ENCODE results near the gene KCNB1.

KCNB1 gene

DNA sequence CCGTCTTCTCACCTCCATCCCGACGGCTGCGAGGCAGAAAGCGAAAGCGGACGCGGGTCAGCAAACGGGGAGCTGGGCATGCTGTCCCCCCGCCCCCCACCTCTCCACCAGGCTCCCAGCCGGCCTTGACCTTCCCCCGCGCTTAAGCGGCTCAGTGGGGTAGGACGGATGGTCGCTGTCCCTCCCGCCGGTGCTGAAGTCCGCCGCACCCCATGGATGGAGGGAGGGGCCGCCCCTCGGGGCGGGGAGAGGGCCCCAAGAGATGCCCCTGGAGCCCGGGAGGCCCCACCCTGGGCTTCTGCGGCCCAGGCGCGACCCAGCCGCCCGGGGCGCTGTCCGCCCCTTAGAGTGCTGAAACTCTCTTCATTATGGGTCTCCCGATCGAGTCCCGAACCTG, at the start of gene KCNB1:
KCNB1 (minus strand) TSS at position 48 of the 397 bp plus-strand sequence. CDS start 188 bp downstream, outside the sequence.
- peak; percentile 50 for DNase-seq

GRCh38 chr20:49529470-49529869, 47.0 kb upstream of the KCNB1 start:
- DNase-seq: no peak

DNA sequence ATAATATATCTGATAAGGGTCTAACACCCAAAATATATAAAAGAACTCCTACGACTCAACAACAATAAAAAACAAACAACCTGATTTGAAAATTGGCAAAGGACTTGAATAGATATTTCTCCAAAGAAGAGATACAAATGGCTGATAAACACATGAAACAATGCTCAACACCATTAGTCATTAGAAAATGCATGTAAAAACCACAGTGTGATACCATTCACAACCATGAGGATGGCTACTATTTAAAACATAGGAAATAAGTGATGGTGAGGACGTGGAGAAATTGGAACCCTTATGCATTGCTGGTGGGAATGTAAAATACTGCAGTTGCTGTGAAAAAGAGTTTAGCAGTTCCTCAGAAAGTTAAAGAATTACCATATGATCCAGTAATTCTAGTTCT, 44.1 kb upstream of the KCNB1 start:
- no peak for DNase-seq

GRCh38 chr20:49526056-49526455, 43.6 kb upstream of the KCNB1 start:
- no peak for DNase-seq

DNA sequence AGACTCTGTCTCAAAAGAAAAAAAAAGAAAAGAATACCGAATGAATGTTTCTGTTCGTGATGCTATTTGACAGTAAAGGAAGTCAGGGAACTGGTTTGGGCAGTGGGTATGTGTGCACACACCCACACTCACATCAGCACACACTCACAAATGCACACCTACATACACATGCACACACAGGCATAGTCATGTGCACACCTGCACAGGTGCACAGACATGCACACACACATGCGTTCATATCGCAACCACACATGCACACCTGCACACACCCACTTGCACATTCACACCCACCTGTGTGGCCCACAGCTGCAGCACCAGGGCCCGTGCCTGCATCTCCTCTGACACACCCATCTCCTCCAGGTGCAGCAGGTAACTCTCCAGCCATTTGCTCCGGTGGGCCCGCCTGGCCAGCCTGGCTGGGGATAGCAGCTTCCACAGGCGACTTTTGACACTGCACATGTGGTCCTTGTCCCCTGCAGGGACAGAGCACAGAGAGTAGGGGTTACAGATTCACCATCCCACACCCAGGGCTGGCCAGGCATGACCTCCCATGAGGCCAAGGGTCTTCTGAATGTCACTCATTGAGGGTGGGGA, 41.4 kb upstream of the KCNB1 start:
- no peak for DNase-seq

DNA sequence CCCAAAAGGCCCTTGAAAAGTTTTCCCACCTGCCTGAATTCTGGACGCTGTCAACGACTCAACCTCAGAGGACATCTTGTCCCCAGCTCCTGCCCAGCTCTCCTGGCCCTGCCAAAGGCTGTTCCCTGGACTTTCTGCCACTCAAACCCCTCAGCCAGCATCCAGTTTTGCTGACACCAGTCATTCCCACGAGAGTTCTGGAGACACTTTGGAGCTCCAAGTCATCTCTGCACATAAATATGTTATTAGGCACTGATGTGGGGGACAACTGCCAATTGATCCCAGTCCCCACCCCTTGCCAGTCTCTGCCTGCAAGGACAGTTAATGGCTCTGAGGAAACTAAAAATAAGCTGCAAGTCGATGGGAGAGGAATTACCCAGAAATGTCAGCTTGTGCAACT, 38.9 kb upstream of the KCNB1 start:
- DNase-seq: no peak

GRCh38 chr20:49519777-49520359, 37.4 kb upstream of the KCNB1 start:
- no peak for DNase-seq

- no peak for DNase-seq
Measured at GRCh38 chr20:49519212-49519712, 36.8 kb upstream of the KCNB1 start.

DNA sequence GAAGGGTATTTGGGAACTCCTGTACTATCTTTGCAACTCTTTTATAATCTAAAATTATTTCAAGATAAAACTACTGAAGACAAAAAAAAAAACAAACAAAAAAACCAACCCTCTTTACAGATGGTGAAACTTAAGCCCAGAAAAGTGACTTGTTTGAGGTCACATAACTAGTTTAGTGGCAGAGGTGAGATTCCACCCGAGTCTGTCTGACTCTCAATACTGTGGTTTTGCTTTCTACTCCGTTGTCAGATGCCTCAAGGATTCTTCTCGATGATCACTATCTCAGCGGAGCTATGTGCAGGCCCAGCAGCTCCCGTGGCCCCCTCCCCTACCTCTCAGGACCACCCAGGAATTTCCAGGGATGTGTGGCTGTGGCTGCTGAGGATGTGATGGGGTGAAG, 36.1 kb upstream of the KCNB1 start:
- no peak for DNase-seq

DNA sequence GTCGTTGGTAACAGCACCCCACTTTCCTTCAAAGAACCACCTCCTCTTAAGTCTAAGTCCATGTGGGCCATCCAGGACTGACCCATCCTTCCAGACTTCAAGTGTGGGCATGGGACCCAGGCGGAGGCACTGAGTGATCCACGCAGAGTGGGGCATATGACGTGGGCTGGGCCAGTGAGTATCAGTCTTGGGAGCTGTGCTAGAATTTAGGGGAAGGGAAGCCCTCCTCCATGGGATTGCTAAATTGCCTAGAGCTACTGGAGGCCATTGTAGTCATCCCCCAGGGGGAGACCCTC, 35.3 kb upstream of the KCNB1 start:
- DNase-seq: no peak

GRCh38 chr20:49516916-49517804, 34.7 kb upstream of the KCNB1 start:
- DNase-seq: no peak

DNA sequence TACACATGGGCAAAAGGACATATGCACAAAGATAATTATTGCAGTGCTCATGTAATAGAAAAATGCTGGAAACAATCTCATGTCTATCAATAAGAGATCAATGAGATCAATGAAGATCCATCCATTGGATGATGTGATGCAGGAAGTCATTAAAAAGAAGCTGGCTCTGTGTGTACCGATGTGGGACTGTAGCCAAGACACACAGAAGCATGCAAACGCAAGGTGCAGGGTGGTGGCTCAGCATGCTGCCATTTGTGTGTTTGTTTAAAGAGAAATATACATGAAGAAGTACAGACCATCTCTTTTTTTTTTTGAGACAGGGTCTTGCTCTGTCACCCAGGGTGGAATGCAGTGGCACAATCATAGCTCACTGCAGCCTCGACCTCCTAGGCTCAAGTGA, 33.1 kb upstream of the KCNB1 start:
- DNase-seq: no peak

DNA sequence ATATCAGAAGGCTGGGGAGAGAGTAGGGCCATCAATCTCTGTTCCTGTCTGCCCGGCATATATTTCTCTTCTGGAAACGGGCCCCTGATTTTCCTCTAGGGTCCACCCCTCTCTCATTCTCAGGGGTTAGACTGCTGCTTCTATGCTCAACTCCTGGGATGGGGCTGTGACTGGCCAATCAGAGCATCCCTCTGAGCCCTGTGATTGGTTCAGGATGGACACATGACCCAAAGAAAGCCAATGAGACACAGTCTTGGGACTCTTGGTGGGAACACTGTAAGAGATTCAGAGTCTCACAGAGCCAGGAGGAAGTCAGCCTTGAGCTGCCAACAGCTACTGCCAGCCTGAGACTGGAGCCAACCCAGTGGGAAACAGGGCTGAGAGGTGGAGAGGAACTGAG, 31.0 kb upstream of the KCNB1 start:
- DNase-seq: no peak

- no peak for DNase-seq
Measured at GRCh38 chr20:49513009-49513408, 30.5 kb upstream of the KCNB1 start.

DNA sequence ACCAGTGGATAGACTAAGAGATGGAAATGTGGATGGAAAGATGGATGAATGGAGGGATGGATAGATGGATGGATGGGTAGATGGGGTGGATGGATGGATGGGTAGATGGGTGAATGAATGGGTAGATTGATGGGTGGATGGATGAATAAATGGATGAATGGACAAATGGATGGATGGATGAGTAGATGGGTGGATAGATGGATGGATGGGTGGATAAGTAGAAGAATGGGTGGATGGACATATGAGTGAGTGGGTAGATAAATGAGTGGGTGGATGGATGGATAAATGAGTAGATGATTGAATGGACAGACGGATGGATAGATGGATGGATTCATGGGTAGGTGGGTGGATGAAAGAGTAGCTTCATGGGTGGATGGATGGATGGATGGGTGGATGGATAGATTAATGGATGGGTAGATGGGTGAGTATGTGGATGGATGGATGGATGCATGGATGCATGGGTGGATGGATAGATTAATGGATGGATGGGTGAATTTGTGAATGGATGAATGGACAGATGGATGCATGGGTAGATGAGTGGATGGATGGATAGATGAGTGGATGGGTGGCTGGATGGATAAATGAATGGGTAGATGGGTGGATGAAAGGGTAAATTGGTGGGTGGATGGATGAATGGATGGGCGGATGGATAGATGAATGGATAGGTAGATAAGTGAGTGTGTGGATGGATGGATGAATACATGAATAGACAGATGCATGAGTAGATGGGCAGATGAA, 29.5 kb upstream of the KCNB1 start:
- DNase-seq: no peak

GRCh38 chr20:49510562-49511122, 28.2 kb upstream of the KCNB1 start:
- DNase-seq: no peak

- peak; percentile 53 for DNase-seq
Measured at GRCh38 chr20:49508435-49509199, 26.1 kb upstream of the KCNB1 start.

DNA sequence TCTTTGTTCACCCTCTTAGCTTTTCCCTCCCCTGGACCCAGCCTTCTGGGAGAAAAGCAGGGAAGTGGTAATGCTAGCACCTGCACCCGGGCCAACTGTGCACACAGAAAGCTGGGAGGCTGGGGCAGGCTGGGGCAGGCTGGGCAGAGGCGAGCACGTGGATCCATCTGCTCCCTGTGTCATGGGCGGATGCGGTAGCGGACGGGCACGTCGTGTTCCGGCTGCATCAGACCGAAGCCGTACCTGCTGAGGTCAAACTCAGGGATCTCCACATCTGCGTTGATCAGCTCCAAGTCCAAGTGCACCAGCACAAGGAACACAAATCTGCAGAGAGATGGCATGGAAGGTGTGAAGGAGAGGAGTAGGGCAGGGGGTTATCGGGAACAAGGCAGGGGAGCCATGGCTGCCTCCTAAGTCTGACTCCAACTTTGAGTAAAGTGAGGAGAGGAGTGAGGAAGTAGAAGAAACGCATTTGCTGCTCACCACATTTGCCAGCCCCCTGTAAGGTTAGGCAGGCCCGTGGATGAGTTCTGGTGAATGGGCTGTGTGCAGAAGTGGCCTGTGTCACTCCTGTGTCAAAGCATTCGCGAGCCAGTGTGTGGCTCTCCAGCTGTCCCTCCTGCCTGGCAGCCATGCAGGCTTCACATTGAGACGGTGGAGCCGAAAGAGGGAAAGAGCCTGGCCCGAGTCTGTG, 25.4 kb upstream of the KCNB1 start:
- DNase-seq: no peak

- no peak for DNase-seq
Measured at GRCh38 chr20:49505518-49505917, 23.1 kb upstream of the KCNB1 start.

- DNase-seq: no peak
Measured at GRCh38 chr20:49503176-49503575, 20.7 kb upstream of the KCNB1 start.

- DNase-seq: no peak
Measured at GRCh38 chr20:49501917-49502316, 19.4 kb upstream of the KCNB1 start.

- DNase-seq: no peak
Measured at GRCh38 chr20:49497398-49497669, 14.9 kb upstream of the KCNB1 start.

Measured in 8988T (cell line).